CD4-positive, alpha-beta T cell treated with Interleukin-2 at 100 ng/mL for 4 hours (primary cell): ENCODE measurements around the gene DNAJB9.

Experiments used
- DNase-seq: peaks from one replicate; pipeline ENCODE4 v3.0.0-alpha.2; 2020; ENCODE audit warnings: low spot score

Gene DNAJB9

GRCh38 chr7:108568801-108569380, 783 bp upstream of the DNAJB9 start:
- DNase-seq = no peak

DNA sequence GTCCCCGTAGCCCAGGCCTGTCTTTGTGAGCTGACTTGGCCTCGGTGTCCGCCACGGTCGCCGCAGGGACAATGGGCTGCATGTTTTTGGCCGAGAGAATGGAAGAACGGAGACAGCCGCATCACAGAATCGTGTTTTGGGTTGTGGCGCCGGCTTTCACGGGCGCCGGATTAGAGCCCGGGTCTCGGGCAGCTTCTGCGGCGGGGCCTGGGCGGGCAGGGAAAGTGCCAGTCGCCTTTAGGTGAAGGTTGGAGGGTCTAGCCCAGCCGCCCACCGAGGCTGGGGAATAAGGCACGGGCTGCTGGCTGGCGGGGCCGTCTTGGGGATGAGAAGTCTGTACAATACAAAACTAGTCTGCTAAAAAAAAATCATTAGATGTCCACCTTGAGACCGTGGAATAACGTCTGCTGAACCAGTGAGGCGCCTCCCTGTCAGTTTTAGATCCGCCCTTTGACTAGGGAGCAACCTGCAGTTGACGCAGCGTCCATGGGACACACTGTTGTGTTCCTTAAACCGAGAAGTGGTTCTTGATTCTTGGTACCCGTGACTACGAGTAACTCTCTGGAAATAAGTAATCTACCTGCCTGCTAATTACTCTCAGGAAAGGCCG, 577 bp downstream of the DNAJB9 start:
- DNase-seq = peak; percentile 64

- DNase-seq = no peak
Measured at GRCh38 chr7:108572480-108572879, 2.8 kb downstream of the DNAJB9 start.

GRCh38 chr7:108575156-108575555, 5.5 kb downstream of the DNAJB9 start:
- DNase-seq = no peak

- DNase-seq = no peak
Measured at GRCh38 chr7:108576116-108576515, 6.4 kb downstream of the DNAJB9 start.

GRCh38 chr7:108578937-108579336, 9.3 kb downstream of the DNAJB9 start:
- no peak for DNase-seq

DNA sequence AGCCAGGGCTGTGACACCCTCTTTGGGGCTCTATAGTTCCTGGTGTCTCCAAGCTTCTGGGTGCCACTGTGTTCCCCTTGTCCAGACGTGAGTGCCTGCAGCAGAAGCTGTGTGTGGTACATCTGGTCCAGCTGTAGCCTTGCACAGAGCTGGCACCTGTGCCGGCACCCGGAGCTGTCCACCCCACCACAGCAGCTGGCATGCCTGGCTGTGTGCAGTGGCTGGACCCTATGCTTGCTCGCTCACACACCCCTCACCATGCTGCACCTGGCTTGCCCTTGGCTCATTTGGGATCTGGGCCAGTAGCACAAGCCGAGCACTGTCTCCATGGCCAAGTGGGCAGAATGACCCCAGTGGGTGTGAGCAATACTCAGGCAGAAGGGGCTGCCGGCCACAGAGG, 10.6 kb downstream of the DNAJB9 start:
- no peak for DNase-seq

- no peak for DNase-seq
Measured at GRCh38 chr7:108581655-108582491, 12.2 kb downstream of the DNAJB9 start.

GRCh38 chr7:108584211-108584610, 14.5 kb downstream of the DNAJB9 start:
- no peak for DNase-seq

DNA sequence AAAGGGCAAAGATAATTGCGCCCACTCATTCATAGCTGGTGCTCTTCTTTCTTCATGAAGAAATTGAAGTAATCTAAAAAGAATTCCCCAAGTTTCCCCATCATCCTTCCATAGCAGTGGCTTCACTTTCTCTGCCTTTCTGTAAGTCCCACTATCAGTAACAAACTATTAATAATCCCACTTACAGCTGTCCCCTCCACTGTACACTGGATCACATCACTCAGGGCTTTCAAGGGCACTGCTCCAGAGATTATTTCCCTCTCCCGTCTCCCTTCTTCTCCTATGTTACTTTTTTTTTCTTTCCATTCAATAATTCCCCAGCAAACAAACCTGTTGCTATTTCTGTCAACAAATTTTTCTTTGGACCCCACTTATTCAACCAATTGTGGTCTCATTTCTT, 16.2 kb downstream of the DNAJB9 start:
- no peak for DNase-seq

GRCh38 chr7:108586274-108586710, 16.6 kb downstream of the DNAJB9 start:
- no peak for DNase-seq

- DNase-seq = no peak
Measured at GRCh38 chr7:108589199-108589598, 19.5 kb downstream of the DNAJB9 start.

- DNase-seq = no peak
Measured at GRCh38 chr7:108589874-108590273, 20.2 kb downstream of the DNAJB9 start.

- DNase-seq = no peak
Measured at GRCh38 chr7:108590606-108591005, 20.9 kb downstream of the DNAJB9 start.

DNA sequence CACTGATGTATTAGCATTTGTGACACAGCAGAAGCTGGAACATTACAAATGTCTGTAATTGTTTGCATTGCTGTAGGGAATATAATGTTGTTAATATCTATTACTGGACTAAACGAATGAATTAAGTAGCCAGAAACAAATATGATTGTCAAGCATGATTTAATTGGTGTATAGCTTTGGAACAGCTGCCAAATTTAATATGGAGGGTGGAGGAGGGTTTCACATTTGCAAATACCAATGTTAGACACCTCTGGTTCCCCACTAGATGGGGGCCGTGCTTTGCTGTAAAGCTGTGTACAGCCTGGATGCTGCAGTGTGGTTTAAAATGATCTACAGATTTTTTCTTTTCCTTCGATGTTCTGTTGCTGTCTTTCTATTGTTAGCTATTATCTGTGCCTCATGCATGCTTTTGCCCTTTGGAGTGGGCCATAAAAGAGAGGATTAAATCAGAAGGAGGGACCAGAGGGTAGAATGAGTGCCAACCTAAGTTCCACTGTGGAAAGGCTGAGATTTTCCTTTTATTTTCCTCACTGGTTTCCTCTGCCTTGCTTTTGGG, 23.1 kb downstream of the DNAJB9 start:
- DNase-seq = no peak

DNA sequence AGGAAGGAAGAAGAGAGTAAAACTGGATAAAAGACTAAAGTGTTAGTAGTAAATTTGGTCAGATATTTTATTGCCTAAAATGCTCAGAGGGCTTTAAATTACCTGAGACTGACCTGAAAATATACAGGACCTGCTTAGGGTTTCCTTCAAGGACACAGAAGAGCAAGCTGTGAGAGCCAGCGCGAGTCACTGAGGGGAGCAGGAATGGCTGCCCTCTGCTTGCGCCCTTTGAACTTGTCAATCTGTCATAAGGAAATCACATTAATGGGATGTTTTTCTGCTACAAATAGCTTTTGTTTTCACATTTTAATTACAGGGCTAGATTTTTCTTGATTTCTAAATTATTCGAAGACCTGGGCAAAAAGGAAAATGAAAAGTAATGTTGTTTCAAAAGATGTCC, 26.9 kb downstream of the DNAJB9 start:
- DNase-seq = no peak

DNA sequence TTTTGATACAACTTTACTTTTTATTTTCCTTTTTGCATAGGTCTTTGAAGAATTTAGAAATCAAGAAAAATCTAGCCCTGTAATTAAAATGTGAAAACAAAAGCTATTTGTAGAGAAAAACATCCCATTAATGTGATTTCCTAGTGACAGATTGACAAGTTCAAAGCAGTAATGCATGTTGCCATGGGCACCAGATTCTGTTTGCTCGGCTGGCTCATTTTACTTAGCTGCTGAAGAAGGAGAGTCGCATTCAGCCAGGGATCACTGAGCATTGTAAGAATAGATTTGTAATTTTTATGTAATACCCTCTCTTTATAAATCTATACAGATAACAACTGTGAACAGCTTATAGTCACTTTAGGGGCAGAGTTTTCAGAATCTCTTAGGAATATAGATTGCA, 28.5 kb downstream of the DNAJB9 start:
- no peak for DNase-seq

DNA sequence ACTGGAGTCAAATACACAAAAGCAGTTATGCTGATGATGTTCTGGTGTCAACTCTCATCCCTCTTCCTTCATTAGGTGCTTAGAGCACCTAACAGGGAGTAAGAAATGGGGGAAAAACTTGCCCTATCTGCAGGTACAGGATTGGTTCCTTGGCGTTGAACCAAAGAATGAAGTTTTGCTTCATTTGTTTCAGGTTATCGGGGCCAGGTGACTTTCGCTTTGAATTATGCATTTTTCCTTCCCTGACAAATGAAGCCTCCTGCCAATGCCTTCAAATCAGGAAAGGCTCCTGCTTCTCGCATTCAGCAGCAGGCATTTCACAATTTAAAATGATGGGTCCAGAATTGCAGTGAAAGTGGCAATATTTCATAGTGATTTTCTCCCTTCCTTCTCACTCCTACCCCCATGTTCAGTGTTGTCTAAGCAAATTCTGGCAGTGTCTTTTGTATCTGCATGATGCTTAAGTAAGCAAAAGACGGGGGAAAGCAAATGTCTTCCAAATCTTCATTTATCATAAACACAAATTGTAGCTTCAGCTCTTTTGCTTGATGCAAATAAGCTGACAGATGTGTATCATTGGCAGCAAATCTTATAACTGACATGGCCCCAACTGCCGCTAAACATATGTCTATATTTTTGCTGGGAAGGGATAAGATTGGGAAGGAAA, 29.4 kb downstream of the DNAJB9 start:
- no peak for DNase-seq

GRCh38 chr7:108600399-108600798, 30.7 kb downstream of the DNAJB9 start:
- no peak for DNase-seq

DNA sequence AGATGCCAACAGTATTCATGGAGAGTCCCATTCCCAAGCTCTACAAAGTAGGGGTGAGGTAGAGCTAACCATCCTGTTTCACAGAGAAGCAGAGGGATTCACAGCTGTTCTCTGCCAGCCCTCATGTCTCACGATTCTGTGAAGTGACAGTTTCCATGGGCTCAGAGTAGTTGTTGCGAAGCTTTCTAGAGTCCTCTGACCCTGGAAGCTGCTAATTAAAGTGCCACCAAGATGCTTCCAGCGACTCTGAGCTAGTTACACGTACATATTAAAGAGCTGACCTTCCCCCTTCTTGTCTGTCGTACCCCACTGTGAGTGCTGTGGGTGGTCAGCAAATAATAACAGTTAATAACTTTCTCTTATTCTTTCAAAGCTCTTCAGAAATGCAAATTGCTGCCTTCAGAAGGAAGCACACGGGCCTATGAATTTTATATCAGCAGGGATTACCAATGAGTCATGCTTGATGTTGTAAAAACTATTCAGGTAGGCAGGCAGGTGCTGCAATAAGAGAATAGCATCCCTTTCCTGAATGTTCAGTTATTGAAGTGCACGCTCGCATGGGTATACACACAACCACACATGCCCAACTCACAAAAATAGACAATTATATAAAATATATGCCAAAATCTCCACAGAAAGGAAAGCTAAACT, 34.1 kb downstream of the DNAJB9 start:
- no peak for DNase-seq

- DNase-seq = no peak
Measured at GRCh38 chr7:108604307-108605077, 34.8 kb downstream of the DNAJB9 start.
